Adipose tissue (tissue), 3 donors: ENCODE data around the gene RPS16. TPM values are rescaled to one million over a fixed set of nuclear protein-coding genes. Genes with fewer than 3 reads are reported as not detected.

ENCODE experiments used
- H3K27ac ChIP-seq: one replicate; pipeline ENCODE4 v1.5.1; 2013; ENCODE audit warnings: low read depth, low read length
- WGBS, 3 donors: extraction: QIAGEN DNeasy Blood & Tissue Kit; methylation state at CpG; one replicate each; pipeline ENCODE4 v1.1.7; 2013; 5-methylcytosine and 5-hydroxymethylcytosine counted together
- polyA plus RNA-seq, 3 donors: library from polyadenylated mRNA; stranded (reverse); fragments of 200-250 nt; gene quantifications; one replicate each; pipeline ENCODE4 v1.2.3, GENCODE V29; 2013
- donor health status: healthy with polysubstance abuse.
- donor health status: Bipolar disorder and iron deficiency.
- donor health status: healthy.

RPS16 gene
- polyA plus RNA-seq, 3 donors, result 2,185 to 4,039 (median 3,887) TPM

DNA sequence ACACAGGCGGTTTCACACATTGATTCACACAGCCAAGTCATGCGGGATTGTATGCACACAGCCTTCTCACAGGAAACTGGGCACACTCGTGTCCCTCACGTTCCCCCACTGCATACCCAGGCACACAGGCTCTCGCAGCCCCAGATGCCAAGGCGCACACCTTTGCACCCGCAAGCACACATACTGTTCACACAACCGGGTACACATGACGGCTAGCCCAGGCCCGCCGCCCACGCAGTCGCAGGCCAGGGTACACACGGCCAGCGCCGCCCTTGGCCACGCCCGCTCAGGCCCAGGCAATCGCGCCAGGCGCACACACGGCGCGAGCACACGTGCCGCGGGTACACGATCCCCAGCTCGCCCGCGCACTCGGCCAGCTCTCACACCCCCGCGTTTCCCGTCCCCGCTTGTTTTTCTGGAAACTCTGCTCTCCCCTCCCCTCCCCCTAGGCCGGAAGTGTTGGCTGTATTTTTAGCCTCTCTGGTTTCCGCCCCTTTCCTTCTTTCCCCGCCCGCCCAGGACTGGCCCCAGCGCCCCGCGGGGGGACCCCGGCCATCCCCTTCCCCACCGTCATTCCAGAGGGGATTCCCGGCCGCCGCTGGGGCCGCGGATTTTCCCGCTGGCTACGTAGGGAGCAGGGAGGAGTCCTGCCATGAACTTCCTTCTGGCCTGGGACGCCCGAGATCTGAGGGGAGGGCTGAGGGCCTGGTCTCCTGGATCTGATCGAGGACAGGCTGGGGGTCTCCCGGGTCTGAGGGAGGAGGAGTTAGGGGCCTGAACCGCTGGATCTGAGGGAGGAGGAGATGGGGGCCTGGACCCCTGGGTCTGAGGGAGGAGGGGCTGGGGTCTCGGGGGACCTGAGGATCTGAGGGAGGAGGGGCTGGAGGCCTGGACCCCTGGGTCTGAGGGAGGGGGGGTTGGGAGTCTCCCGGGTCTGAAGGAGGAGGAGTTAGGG lies 33.1 kb downstream of the RPS16 start:
- 1 to 2% (median 2%) methylated on average over 49 to 59 of the region's 59 CpGs for WGBS, 3 donors
- peak overlapping the region; percentile 97 for H3K27ac ChIP-seq

DNA sequence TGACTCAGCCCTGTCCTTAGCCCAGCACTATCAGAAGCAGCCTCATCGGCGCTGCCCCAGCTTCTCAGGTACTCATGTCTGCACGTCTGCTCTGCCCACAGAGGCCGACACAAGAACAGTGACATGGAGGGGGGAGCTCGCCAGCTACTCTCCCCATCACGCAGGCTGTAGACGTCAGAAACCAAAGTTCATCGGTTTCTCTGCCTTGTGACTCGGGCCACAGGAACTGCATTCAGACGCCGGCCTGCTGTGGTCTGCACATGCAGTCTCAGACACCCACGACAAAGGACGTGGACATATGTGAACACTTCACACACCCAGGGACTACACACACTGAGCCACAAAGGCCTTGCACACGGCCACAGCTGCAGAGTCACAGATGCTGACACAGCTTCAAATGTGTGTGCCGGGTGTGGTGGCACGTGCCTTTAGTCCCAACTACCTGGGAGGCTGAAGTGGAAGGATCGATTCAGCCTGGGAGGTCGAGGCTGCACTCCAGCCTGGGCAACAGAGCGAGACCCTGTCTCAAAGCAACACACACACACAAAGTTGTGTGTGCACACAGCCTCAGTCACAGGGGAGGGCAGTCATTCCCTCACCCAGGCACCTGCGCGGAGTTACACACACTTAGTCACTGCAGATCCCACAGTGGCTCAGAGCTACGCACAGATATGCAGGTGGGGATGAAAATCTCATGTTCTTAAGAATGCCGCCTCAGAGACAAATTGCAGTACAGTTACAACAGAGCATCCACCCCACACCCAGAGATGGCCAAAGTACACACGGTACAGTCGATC lies 34.0 kb downstream of the RPS16 start:
- 40 to 51% (median 50%) methylated on average over 25 of the region's 25 CpGs for WGBS, 3 donors
- peak overlapping the region; percentile 74 for H3K27ac ChIP-seq

DNA sequence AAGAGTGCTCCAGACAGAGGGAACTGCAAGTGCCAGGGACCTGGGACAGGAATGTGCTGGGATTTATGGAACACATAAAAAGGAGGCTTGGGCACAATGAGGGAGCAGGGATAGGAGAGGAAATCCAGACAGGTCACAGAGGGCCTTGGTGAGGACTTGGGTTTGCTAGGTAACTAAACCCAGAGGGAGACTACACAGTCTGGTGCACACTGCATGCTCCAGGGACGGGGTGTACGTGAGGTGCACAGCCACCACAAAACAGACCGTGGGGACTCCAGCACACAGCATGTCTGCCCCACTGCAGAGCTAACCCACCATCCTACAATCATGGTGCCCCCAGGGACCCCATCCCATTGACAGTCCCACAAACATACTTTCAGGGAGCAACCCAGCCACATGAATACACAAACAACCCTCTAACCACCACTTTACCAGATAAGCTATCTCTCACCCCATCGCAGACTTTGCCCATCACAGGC lies 34.6 kb downstream of the RPS16 start:
- WGBS, 3 donors, result 53 to 70% (median 63%) methylated on average over 4 of the region's 4 CpGs
- H3K27ac ChIP-seq, result no peak overlapping the region

DNA sequence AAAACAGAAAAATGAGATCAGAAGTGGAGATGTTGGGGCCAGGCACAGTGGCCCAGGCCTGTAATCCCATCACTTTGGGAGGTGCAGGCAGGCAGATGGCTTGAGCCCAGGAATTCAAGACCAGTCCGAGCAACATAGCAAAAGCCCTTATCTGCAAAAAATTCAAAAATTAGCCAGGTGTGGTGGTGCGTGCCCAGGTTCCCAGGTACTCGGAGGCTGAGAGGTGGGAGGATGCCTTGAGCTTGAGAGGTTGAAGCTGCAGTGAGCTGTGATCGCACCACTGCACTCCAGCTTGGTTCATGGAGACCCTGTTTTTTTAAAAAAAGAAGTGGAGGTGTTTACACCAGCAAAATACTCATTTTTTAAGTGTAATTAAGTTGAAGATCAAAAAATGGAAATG lies 35.7 kb downstream of the RPS16 start:
- WGBS, 3 donors, result 60 to 90% (median 85%) methylated on average over 4 of the region's 4 CpGs
- peak overlapping the region; percentile 23 for H3K27ac ChIP-seq

DNA sequence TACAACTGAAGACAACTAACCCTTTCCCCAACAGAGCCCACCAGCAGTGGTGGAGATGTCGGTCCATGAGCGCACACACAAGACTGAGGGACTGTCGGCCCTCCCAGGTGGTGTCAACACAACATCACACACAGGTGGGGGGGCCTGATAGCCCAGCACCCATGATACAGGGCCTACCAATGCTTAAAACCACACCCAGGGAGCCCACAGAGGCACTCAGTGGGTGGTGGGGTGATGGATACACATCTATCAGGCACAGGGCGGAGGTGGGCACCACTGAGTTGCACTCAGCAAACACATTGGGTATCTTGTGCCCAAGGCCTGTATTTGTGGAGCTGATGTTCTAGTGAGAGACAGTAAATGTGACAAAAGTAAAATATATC lies 36.1 kb downstream of the RPS16 start:
- WGBS, 3 donors, result 93 to 96% (median 95%) methylated on average over 4 of the region's 4 CpGs
- H3K27ac ChIP-seq, result no peak overlapping the region

DNA sequence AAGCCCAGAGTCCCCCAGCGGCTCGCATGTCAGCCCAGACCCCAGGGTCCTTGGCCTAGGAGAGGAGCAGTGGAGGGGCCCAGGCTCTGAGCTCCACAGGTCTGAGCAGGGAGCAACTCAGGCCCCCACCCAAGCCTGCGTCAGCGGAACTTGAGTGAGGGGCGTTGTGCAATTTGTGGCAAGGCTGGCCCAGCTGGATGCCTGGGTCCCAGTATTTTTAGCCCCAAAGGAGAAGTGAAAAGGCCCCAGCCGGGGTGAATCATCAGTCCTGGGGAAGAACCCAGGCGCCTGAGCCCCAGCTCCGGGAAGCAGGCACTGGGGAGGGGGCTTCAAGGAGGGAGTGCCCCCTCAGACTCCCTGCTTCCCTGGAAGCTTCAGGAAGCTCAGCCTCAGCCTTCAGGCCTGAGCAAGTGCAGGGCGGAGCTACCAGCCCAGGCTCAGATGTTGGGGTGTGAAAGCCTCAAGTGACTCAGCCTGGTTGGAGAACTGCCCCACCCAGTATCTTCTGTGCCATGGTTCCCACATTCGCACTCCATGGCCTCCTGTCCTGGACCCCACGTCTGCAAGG lies 37.4 kb downstream of the RPS16 start:
- 52 to 87% (median 57%) methylated on average over 11 of the region's 11 CpGs for WGBS, 3 donors
- peak overlapping the region; percentile 98 for H3K27ac ChIP-seq

DNA sequence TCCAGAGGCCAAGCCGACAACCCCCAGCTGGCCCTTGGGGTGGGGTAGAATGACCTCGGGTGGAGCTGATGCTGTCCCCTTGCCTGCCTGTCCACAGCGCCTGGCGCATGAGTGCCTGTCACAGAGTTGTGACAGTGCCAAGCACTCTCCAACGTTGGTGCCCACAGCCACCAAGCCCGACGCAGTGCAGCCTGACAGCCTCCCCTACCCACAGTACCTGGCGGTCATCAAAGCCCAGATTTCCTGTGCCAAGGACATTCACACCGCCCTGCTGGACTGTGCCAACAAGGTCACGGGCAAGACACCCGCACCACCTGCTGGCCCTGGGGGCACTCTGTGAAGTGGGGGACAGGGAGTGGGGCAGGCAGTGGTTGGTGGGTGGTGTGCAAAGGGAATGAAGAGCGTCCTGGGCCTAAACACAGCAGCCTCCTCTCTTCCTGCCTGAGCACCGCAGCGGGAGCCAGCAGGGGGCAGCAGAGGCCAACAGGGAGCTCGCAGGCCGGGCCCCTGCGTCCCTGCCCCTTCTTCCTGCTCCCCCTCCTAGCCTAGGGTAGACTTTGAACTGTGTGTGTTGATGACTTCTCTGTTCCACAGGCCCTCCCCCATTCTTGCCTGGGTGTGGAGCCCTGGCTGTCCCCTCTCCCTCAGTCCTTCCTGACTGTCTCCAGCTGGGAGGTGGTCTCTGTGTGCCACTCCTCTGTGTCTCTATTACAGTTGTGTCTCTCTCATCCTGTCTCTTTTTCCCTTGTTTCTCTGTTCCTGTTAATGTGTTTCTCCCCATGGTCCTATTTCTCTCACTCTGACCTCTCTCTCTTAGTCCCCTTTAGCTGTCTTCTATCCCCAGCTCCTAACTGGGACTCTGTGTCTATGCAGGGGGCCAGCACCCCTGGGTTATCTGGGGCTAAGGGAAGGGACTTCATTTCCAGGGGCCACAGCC lies 38.1 kb downstream of the RPS16 start:
- peak overlapping the region; percentile 98 for H3K27ac ChIP-seq
- 13 to 31% (median 30%) methylated on average over 15 to 17 of the region's 17 CpGs for WGBS, 3 donors

DNA sequence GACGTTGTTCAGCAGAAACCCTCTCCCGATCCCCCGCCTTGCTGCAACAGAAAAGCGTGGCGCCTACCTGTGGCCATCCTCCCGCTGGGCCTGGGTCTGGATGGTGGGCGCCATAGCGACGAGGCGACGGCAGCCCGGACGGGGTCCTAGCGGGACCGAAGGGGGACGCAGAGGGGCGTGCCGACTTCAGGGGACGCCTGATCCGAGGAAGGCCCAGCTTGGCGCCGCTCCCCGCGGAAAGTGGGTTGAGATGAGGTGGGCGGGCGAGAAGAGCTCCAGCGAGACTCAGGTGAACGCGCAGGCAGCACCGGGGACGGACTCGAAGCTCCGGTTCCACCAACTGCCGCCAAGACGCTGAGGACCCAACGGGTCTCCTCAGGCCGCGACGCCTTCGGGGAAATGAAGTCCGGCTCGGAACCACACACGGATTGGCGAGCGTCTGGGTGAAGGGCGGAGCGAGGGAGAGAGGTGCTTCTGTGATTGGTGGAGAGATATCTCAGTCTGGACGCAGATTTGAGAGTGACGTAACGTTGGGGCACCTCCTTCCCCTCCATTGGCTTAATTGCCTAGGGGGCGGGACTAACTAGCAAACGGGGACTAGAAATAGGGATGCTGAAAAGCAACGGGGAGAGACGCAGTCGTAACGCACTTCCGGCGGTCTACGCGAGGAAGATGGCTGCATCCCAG lies 44.9 kb downstream of the RPS16 start, which contains the start of the genes MED29 and PAF1:
Gene MED29, plus strand, starts transcription at position 628 of the 687 bp plus-strand sequence. Its CDS starts 45 bp downstream, at position 673.
Gene PAF1, minus strand, starts transcription at position 356 of the 687 bp plus-strand sequence. Its CDS starts 242 bp downstream, at position 114.
- WGBS, 3 donors, result 0 to 1% (median 0%) methylated on average over 57 to 60 of the region's 60 CpGs
- H3K27ac ChIP-seq, result peak within 1 kb of the TSS; percentile 94

DNA sequence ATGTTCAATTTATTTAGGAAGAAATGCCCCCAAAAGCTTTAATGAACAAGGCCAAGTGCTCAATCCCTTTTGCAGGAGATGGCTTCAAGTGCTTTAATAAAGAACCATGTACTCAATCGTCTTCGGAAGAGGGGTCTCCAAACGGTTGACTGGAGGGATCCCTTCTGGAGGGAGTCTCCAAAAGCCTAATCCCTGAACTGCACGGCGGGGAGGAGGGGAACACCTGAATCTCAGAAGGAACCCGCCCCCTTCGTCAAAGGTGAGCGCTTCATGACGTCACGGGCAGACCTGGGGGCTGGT lies 45.3 kb downstream of the RPS16 start:
- peak overlapping the region; percentile 94 for H3K27ac ChIP-seq
- WGBS, 3 donors, result 0 to 1% (median 0%) methylated on average over 8 to 10 of the region's 10 CpGs

DNA sequence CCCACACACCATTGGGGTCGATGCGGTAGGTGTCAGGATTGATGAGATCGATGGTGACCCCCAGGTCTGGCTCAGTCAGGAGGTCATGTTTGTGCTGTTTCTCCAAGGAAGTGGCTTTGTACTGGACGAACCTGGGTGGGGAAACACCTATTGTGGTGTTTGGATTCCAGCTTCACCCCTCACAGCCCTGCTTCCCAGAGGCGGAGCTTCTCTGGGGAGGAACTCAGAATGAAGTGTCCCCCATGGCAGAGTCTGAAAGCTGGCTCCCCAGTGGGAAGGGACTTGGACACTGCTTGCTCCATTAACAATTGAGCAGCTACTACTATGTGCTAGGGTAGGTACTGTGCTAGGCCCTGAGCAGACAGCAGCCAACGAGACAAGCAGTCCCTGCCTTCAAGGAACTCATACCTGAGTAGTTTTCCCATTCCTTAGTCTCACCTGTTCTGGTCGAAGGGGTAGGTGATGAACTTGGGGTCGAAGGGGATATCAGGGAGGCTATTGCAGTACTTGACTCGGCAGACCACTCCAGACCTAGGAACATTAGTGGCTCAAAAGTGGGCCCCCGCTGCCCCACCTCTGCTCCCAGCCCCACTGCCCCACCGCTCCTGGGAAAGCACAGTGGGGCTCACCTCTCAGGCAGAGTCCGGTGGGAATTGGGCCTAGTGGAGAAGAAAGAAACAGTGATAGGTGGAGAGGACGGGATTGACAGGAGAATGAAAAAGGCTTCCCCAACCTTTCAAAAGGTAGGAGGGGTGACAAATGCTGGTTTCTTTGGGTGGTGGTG lies 45.9 kb downstream of the RPS16 start:
- peak overlapping the region; percentile 16 for H3K27ac ChIP-seq
- WGBS, 3 donors, result 58 to 72% (median 68%) methylated on average over 13 of the region's 13 CpGs

DNA sequence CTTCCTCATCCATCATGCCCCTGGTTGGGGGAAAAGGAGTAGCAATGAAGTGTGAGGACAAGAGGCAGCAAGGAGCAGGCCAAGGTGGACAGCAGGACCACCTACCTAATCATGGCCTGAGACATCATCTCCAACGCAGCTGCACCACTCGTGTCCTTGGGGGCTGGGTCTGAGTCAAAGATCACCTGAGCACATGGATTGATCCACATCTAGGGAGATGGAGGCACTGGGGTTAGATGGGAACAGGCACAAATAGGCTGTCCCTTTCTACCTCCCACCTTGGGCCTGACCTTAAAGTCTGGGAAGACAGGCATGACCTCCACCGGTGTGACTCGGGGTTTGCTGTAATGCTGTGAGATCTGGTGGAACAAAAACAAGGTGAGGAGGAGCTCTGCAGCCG lies 47.1 kb downstream of the RPS16 start:
- H3K27ac ChIP-seq, result no peak overlapping the region
- WGBS, 3 donors, result 75 to 92% (median 92%) methylated on average over 5 of the region's 5 CpGs

DNA sequence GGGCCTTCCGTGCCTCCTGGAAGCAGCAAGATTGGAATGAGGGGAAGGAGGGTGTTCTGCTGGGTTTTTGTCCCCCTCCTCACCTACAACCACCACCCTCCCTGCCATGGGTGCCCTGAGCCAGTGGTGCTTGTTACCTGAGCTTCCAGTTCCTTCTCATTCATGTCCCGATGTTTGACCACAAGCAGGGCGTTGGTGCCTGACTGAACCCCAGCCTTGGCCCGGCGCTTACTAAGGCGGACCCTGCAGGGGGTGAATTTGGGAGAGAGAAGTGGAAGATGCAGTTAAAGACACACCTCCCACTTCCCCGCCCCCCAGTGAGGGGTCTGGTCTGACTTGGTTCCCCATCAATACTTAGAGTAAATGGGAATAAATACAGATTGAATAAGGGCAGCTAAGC lies 49.2 kb downstream of the RPS16 start:
- 78 to 88% (median 87%) methylated on average over 7 of the region's 7 CpGs for WGBS, 3 donors
- no peak overlapping the region for H3K27ac ChIP-seq

DNA sequence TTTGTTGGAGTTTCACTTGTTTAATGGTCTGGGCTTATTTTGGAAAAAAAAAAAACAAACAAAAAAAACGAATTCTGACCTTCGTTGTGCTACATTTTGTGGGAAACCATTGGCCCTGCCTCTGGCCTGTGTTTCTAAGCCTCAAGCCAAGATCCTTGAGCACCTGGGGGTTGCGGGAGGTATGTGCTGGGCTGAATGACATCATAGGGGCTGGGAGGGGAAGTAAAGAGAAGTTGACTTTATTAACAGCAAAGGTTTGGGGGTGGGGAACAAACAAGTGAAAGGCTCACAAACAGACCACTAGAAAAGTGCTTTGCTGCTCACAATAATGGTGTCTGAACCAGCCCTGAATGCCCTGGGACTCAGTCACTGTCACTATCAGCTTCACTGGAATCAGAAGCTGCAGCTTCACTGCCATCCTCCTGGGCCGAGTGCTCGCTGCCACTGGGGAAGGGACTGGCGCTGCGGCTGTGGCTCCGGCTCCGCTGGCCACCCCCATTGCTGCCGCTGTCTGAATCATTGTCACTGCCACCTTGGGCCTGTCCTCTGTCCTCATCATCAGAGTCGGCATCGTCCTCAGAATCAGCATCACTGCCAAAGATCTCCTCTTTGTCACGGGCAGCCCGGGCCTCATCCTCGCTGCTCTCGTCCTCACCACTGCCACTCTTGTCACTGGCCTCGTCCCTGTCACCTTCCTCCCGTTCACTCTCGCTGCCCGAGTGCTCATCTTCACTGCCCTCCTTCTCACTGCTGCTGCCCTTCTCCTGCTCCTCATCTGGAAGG lies 49.9 kb downstream of the RPS16 start:
- WGBS, 3 donors, result 84 to 85% (median 84%) methylated on average over 20 of the region's 20 CpGs
- H3K27ac ChIP-seq, result no peak overlapping the region

DNA sequence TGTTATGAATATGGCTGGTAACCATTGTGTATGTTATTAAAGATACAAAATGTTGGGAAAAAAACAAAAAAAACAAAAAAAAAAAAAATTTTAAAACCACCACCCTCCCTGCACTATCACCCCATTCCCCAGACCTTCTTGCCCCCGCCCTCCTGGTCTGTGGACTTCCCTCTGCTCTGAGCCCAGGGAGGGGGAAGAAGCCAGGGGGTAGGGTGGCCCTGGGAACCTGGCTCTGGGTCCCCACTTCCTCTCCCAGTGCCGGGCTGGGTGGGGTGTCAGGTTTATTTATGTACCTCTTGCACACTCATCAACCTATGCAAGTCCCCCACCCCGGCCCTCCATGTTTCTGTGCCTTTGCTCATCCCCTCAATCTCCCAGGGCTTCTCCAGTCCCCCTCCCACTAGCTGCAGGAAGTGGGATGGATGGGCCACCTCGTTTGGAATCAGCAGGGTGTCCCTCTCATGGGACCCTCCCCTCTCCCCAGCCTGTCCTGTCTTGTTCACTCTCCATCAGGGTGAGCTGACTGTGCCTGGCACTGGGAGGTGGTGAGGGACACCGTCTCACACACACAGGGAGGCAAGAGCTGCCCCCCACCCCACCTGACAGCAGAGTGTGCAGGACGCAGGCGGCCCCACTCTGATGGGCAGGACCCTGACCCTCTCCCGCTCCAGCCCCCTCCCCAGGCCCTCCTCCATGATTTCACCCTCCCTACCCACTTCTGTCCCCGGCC lies 50.7 kb downstream of the RPS16 start:
- no peak overlapping the region for H3K27ac ChIP-seq
- 64 to 75% (median 67%) methylated on average over 9 of the region's 9 CpGs for WGBS, 3 donors
